Measurements from ENCODE around the gene TMEM178B.

DNA sequence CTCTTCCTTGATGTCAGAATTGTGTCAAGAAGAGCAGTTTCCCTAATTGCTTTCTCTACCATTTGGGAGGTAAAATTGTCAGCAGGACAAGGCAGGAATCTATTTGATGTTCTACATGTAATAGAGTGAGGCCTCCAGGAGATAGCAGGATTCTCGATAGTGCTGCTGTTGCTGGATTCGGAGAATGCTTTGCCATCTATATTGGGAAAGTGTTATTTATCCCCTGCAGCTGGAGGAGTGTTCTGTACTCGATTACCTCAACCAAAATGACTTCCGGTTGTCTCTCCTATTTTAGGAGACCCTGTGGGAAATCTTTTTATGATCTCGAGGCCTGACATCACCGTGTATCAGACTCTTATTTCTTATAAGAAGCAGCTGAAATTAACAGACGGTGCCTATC lies 217.1 kb downstream of the TMEM178B start:
- TF ChIP-seq, protein P1, sequence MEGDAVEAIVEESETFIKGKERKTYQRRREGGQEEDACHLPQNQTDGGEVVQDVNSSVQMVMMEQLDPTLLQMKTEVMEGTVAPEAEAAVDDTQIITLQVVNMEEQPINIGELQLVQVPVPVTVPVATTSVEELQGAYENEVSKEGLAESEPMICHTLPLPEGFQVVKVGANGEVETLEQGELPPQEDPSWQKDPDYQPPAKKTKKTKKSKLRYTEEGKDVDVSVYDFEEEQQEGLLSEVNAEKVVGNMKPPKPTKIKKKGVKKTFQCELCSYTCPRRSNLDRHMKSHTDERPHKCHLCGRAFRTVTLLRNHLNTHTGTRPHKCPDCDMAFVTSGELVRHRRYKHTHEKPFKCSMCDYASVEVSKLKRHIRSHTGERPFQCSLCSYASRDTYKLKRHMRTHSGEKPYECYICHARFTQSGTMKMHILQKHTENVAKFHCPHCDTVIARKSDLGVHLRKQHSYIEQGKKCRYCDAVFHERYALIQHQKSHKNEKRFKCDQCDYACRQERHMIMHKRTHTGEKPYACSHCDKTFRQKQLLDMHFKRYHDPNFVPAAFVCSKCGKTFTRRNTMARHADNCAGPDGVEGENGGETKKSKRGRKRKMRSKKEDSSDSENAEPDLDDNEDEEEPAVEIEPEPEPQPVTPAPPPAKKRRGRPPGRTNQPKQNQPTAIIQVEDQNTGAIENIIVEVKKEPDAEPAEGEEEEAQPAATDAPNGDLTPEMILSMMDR (optimal IDR thresholded peaks at IDR 0.05 in 1 of 3, IDR thresholded peaks at IDR 0.05 in 1 of 3, conservative IDR thresholded peaks at IDR 0.05 in 1 of 3; ENCODE audit: extremely low read depth in 1 of 3, insufficient read depth in 2 of 3, low read length in 3 of 3) = no peak
- no peak for TF ChIP-seq EZH2 (IDR thresholded peaks at IDR 0.05; ENCODE audit: low read length)
